GM21723 (cell line): Measurements from ENCODE around the gene RAB7A.
"Not testable (repeated sequence)": the region's sequence is repeated elsewhere in the genome, so short reads cannot be mapped to it uniquely, and the experiment has no call there.

Source experiments
- ATAC-seq: cut with Tn5 transposase; IDR thresholded peaks from one replicate; pipeline ENCODE4 v1.9.1; 2021; ENCODE audit warnings: mild to moderate bottlenecking, moderate library complexity; ENCODE audit not compliant: unreplicated experiment

The RAB7A gene

DNA sequence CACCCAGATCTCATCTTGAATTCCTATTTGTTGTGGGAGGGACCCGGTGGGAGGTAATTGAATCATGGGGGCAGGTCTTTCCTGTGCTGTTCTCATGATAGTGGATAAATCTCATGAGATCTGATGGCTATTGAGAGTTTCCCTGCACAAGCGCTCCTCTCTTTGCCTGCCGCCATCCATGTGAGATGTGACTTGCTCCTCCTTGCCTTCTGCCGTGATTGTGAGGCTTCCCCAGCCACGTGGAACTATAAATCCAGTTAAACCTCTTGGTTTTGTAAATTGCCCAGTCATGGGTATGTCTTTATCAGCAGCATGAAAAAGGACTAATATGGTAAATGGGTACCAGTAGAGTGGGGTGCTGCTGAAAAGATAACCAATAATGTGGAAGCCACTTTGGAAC is 23.6 kb downstream of the RAB7A start:
- not testable (repeated sequence) for ATAC-seq

GRCh38 chr3:128753715-128754114 is 27.7 kb downstream of the RAB7A start:
- ATAC-seq = no peak

DNA sequence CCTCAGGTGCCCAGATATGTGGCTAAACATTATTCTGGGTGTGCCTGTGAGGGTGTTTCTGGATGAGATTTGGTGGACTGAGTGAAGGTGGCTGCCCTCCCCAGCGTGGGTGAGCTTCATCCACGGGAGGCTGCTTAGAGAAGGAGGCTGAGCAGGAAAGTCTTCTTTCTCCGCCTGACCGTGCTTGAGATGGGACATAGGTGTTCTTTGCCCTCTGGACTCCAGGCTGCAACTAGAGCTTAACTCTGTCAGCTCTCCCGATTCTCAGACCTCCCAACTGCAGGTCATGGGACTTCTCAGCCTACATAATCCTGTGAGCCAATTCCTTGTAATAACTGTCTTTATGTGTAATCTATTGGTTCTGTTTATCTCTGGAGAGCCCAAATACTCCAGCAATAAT is 34.1 kb downstream of the RAB7A start:
- ATAC-seq = no peak

- no peak for ATAC-seq
These were observed 34.9 kb downstream of the RAB7A start for GRCh38 chr3:128760881-128761280.

DNA sequence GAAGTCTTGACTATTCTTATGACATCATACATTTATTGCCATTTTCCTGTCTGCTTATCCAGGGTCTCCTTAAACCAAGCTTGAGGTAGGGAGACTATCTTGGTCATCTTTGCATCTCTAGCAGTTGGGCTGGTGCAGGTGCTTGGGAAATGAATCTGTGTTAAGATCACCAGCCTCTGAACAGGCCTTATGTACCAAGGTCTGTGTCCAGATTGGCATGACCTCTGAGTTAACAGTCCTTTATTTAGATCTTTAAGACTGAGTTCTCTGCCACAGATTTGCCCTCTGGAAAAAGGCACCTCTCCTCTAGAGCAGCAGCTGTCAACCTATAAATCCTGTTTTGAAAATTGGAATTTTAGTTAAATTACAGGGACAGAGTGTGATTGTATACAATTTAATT is 35.4 kb downstream of the RAB7A start:
- ATAC-seq = no peak

GRCh38 chr3:128763967-128764366 is 38.0 kb downstream of the RAB7A start:
- ATAC-seq = no peak

- no peak for ATAC-seq
These were observed 38.9 kb downstream of the RAB7A start for GRCh38 chr3:128764863-128765262.

DNA sequence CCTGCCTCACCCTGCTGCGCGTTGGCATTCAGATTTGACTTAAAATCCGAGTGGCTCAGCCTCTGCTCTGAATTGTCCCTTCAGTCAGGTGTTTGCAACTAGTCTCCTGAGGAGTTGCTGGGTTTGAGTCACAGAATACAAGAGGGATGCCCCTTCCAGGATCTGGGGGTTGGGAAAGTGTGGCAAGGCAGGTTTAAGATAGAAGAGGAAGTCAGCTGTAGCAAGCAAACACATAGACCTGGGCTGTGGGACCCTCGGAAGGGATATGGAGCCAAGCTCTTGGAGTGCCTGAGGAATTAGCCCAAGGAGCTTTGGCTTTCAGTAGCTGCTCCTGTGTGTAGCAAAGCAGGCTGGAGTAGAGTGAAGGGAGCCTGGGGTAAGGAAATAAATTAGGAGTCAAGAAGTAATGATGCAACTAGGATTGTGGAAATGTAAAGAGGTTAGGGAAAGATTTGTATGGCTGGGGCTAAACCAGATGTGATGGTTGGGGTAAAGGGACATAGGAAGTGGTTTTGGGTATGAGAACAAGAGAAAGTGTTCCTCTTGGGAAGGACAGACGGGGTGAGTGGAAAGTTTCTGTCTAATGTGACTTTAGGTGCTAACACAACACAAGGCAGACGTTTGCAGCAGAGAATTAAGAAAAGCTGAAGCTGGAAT is 41.2 kb downstream of the RAB7A start:
- no peak for ATAC-seq

- no peak for ATAC-seq
These were observed 42.5 kb downstream of the RAB7A start for GRCh38 chr3:128768471-128768870.

GRCh38 chr3:128770387-128770786 is 44.4 kb downstream of the RAB7A start:
- no peak for ATAC-seq

- ATAC-seq = not testable (repeated sequence)
These were observed 47.2 kb downstream of the RAB7A start for GRCh38 chr3:128773189-128773588.

DNA sequence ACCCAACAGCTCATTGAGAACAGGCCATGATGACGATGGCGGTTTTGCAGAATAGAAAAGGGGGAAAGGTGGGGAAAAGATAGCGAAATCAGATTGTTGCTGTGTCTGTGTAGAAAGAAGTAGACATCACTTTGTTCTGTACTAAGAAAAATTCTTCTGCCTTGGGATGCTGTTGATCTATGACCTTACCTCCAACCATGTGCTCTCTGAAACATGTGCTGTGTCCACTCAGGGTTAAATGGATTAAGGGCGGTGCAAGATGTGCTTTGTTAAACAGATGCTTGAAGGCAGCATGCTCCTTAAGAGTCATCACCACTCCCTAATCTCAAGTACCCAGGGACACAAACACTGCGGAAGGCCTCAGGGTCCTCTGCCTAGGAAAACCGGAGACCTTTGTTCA is 47.6 kb downstream of the RAB7A start:
- ATAC-seq = not testable (repeated sequence)

- no peak for ATAC-seq
These were observed 49.3 kb downstream of the RAB7A start for GRCh38 chr3:128775241-128775640.

- ATAC-seq = no peak
These were observed 50.0 kb downstream of the RAB7A start for GRCh38 chr3:128775906-128776542.

- no peak for ATAC-seq
These were observed 54.3 kb downstream of the RAB7A start for GRCh38 chr3:128780101-128780837.

DNA sequence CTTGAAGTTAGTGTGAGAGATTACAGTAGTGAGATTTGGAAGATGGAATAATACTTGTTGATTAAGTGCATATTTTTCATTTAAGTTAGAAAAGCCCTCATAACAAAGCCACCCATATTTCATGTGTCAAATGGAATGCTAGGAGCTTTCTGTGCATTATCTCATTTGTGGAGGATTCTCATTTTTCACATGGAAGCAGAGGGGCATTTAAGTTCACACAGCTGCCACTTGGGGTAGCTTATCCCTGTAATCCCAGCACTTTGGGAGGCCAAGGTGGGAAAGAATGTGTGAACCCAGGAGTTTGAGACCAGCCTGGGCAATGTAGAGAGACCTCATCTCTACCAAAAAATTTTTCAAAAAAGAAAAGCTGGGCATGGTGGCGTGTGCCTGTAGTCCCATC is 55.2 kb downstream of the RAB7A start:
- no peak for ATAC-seq

GRCh38 chr3:128782282-128783146 is 56.5 kb downstream of the RAB7A start:
- ATAC-seq = no peak

DNA sequence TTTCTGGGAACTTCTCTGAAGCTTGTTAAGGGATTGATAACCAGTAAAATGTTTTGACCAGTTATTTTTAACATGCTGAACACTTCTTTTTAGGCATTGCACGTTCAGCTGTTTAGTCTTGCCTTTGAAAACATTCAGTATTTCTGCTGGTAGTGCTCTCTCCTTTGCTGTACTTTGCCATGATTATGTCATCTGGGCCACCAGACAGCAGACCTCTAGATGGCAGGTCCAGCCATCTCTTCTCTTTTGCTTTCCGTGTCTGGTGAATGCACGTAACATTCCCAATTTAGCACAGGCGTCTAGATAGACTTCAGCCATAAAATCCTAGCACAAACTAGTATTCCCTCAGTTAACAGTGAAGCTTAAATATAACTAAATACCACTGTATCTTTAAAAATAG is 57.8 kb downstream of the RAB7A start:
- ATAC-seq = no peak

DNA sequence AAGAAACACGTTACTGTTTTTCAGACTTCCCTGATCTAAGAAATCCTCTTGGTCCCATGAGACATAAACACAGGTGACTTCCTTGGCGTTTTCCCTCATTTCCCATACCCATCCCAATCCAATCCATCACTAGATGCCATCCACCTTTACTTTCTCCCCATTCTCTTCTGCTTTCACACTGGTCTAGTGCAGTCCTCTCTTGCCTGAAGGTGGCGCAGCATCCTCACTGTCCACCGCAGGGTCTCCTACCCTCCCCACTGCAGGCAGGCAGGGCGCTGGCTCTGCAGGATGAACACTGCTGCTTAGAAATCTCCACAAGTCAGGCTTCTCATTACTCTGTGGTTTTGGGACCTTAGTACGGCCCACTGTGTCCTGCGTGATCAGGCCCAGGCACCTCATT is 58.2 kb downstream of the RAB7A start:
- ATAC-seq = no peak

- ATAC-seq = no peak
These were observed 58.9 kb downstream of the RAB7A start for GRCh38 chr3:128784843-128785242.

DNA sequence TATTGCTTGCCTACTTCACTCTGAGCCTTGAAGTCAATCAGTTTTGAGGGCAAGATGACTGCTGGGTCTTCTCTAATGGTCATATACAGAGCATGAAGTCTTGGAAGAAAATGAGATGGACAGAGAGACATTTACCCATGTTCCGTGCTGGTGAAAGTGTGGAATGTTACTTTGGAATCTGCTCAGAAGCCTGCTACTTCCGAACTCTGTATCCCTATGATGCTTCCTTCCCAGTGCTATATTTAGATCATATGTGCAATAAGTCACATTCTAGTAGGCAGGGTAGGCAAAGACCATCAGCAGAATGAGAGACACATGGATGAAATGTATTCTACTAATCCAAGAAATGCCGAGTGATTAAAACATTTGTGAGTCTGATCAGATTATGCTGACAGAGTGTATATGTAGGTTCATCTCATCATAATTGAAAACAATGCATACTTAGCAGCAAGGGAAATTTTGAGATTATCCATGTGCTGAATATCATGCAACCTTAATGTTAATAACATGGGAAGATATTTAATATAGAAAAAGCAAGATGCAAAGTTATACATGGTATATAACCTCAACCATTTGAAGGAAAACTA is 60.5 kb downstream of the RAB7A start:
- ATAC-seq = no peak
